Adrenal gland (tissue), 12 donors: ENCODE results near the gene SLC29A1. TPM values are rescaled to one million over a fixed set of nuclear protein-coding genes. Genes with fewer than 3 reads are reported as not detected.

Experiments
- DNase-seq, 7 donors: peaks; one replicate each; pipeline ENCODE4 v3.0.0-alpha.2; 2019 to 2020
- H3K27ac ChIP-seq, 5 donors: fragments of 200-600 bp; sonication (generic) in 4 of 5; 1 replicate in 3 of 5; 2 replicates in 2 of 5; pipeline versions ENCODE4 v1.5.1 to v1.8.0; 2016 to 2020; ENCODE audit warnings: mild to moderate bottlenecking in 1 of 5
- H3K27me3 ChIP-seq: fragments of 200-600 bp; 2 replicates; pipeline ENCODE4 v1.8.0; 2021
- H3K36me3 ChIP-seq, 2 donors: fragments of 200-600 bp; replicated peaks in 1 of 2; 1 replicate in 1 of 2; 2 replicates in 1 of 2; pipeline versions ENCODE4 v1.5.1 to v1.8.0; 2018 to 2022
- H3K4me1 ChIP-seq, 2 donors: fragments of 200-600 bp; replicated peaks in 1 of 2; 1 replicate in 1 of 2; 2 replicates in 1 of 2; pipeline versions ENCODE4 v1.5.1 to v1.8.0; 2018 to 2021
- H3K4me3 ChIP-seq, 4 donors: fragments of 200-600 bp; sonication (generic) in 3 of 4; one replicate each; pipeline ENCODE4 v1.5.1; 2016 to 2018
- H3K9me3 ChIP-seq, 3 donors: fragments of 200-600 bp; sonication (generic) in 1 of 3; replicated peaks in 1 of 3; 1 replicate in 2 of 3; 2 replicates in 1 of 3; pipeline versions ENCODE4 v1.5.1 to v1.8.0; 2016 to 2021
- POLR2A ChIP-seq, 2 donors: fragments of 450-650 bp; IDR thresholded peaks; one replicate each; pipeline ENCODE4 v1.6.1; 2017; ENCODE audit warnings: antibody characterized with exemption in 2 of 2, mild to moderate bottlenecking in 2 of 2, moderate library complexity in 1 of 2
- WGBS, 4 donors: extraction: QIAGEN DNeasy Blood & Tissue Kit in 2 of 4; methylation state at CpG; one replicate each; pipeline versions ENCODE4 v1.1.5 to v1.1.7; 2013 to 2017; 5-methylcytosine and 5-hydroxymethylcytosine counted together
- intact Hi-C, 2 donors: fragments of 100-400 bp; cut with DNase I; formaldehyde crosslinking; loops; one replicate each; pipeline versions ENCODE4 v1.14.1 to v1.15.0; 2022 to 2023
- polyA plus RNA-seq, 3 donors: library from polyadenylated mRNA; stranded (reverse); fragments of 200-250 nt in 2 of 3; fragments of 350-450 nt in 1 of 3; fragmentation: Illumina TruSeq in 1 of 3; extraction: RNeasy Lipid Tissue Mini Kit (QIAGEN cat#74804) in 1 of 3; gene quantifications; one replicate each; pipeline ENCODE4 v1.2.3, GENCODE V29; 2013 to 2014
- total RNA-seq, 9 donors: library from RNA; depleted of rRNA in 4 of 9; stranded (reverse); fragments of >200 nt in 4 of 9; fragments of 120-200 nt in 1 of 9; fragmentation: NEBNext Ultra II Directional in 1 of 9; extraction: Animal tissue kit (Norgen Biotek cat#: 25700) in 1 of 9; gene quantifications; one replicate each; pipeline versions ENCODE4 v1.1.0 to v1.2.4, GENCODE V29; 2013 to 2023
- TF ChIP-seq, protein P1 (sequence below), 6 experiments: fragments of 450-650 bp in 4 of 6; fragments of 200-600 bp in 2 of 6; sonication (generic) in 1 of 6; IDR thresholded peaks; 1 replicate in 5 of 6; 2 replicates in 1 of 6; pipeline versions ENCODE4 v1.5.1 to v1.8.0; 2016 to 2021; ENCODE audit warnings: antibody characterized with exemption in 6 of 6, mild to moderate bottlenecking in 2 of 6, moderate library complexity in 1 of 6
- donor health status: healthy with polysubstance abuse.
- donor health status: Bipolar disorder and iron deficiency.
- donor health status: DM: yes; HTN: yes; CAD: no.
- donor health status: DM: no; HTN: no; CAD: no.
- donor health status: DM: no; HTN: no; CAD: no.
- donor health status: DM: yes; HTN: yes; CAD: no.

The SLC29A1 gene
- total and polyA plus RNA-seq, 12 donors: 48.6 to 356 (median 134) TPM

DNA sequence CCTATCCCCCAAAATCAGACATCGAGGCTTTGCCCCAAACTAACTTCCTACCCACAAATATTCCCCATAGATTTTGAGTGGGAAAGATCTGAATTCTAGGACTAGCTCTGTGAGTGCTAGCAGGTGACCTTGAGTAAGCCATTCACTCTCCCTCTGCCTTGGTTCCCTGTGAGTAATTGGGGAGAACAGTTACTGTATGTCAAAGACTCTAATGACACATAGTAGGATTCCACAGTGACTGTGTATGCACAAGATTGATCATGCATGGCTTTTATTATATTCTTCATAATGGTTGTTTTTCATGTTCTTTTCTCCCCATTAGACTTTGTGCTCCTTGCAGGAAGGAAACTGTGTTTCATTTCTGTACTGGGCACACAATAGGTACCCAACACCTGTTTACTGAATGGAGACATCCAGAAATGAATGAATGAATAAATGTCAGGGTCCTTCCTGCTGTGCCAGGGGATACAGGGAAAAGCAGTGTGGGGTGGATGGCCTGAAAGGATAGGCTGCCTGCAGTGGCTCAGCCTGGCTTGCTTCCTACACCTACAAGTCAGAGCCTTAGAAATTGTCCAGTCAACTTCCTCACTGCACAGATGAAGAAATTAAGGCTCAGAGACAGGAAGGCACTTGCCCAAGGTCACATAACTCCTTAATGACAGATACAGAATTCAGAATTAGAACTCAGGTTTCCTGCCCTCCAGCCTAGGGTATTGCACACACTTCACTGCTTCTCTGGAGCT lies 46.0 kb downstream of the SLC29A1 start:
- H3K27me3 ChIP-seq: peaks cover 22% of the 10 kb centered on the region
- no peaks in the 10 kb centered on the region for H3K36me3 ChIP-seq
- no peak for DNase-seq
- no peak overlapping the region for H3K27ac ChIP-seq
- peaks cover 6 to 7% of the 10 kb centered on the region in 2 donors for H3K4me1 ChIP-seq
- no peak for TF ChIP-seq POLR2A (IDR thresholded peaks at IDR 0.05)
- TF ChIP-seq, protein P1, sequence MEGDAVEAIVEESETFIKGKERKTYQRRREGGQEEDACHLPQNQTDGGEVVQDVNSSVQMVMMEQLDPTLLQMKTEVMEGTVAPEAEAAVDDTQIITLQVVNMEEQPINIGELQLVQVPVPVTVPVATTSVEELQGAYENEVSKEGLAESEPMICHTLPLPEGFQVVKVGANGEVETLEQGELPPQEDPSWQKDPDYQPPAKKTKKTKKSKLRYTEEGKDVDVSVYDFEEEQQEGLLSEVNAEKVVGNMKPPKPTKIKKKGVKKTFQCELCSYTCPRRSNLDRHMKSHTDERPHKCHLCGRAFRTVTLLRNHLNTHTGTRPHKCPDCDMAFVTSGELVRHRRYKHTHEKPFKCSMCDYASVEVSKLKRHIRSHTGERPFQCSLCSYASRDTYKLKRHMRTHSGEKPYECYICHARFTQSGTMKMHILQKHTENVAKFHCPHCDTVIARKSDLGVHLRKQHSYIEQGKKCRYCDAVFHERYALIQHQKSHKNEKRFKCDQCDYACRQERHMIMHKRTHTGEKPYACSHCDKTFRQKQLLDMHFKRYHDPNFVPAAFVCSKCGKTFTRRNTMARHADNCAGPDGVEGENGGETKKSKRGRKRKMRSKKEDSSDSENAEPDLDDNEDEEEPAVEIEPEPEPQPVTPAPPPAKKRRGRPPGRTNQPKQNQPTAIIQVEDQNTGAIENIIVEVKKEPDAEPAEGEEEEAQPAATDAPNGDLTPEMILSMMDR (IDR thresholded peaks at IDR 0.05): no peak
- 55 to 70% (median 61%) methylated on average over 1 of the region's 1 CpG for WGBS, 4 donors
- intact Hi-C loops: loop anchor here in 1 of 2 donors (2.0 kb wide), 1 partner anchor 69 kb away; no protein-coding TSS in a partner anchor
- no peak overlapping the region for H3K4me3 ChIP-seq
- H3K9me3 ChIP-seq: no peaks in the 10 kb centered on the region

DNA sequence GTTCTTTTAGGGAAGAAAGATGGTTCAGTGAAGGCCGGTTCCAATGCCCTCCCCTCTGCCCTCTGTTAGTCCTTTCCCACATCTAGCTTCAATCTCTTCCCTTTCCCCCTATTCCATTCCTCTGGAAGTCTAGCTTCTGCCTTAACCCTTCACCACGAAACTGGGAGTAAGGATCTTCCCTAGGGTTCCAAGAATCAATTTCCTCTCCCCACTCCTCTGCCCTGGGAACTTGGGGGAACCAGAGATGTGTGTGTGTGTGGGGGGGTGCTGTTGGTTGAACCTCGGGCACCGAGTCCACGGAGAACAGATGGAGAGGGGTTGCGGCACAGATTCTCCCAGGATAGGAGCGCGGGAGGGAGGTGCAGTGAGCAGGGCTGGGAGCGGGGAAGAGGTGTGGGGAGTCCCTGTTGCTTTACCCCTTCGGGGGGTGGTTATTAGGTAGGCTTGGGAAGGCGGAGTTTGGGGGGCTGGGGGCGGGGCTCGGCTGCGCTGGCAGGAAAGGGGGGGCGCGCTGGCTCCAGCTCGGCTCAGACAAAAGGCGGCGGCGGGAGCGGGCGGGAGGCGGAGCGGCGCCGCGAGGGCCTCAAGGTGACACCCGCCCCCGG lies 46.6 kb downstream of the SLC29A1 start, which contains the start of gene TMEM151B:
TSS of gene TMEM151B (plus strand) at position 530 of the 605 bp plus-strand sequence. CDS start 293 bp downstream, outside the sequence.
- TF ChIP-seq, protein P1 (IDR thresholded peaks at IDR 0.05): no peak
- no peak for TF ChIP-seq POLR2A (IDR thresholded peaks at IDR 0.05)
- peak in 1 of 7 donors; percentile 58 for DNase-seq
- peaks cover 22% of the 10 kb centered on the region for H3K27me3 ChIP-seq
- WGBS, 4 donors: 15 to 55% (median 24%) methylated on average over 9 to 26 of the region's 29 CpGs
- peak within 1 kb of the TSS in 1 of 4 donors; percentile 55 for H3K4me3 ChIP-seq
- no peak within 1 kb of the TSS for H3K27ac ChIP-seq
- H3K36me3 ChIP-seq: no peaks in the 10 kb centered on the region
- no peaks in the 10 kb centered on the region for H3K9me3 ChIP-seq
- intact Hi-C loops: loop anchor here (2.0 to 5.0 kb wide), 2 partner anchors 67 to 69 kb away; no protein-coding TSS in a partner anchor
- H3K4me1 ChIP-seq: peaks cover 0 to under 1% of the 10 kb centered on the region in 2 donors

DNA sequence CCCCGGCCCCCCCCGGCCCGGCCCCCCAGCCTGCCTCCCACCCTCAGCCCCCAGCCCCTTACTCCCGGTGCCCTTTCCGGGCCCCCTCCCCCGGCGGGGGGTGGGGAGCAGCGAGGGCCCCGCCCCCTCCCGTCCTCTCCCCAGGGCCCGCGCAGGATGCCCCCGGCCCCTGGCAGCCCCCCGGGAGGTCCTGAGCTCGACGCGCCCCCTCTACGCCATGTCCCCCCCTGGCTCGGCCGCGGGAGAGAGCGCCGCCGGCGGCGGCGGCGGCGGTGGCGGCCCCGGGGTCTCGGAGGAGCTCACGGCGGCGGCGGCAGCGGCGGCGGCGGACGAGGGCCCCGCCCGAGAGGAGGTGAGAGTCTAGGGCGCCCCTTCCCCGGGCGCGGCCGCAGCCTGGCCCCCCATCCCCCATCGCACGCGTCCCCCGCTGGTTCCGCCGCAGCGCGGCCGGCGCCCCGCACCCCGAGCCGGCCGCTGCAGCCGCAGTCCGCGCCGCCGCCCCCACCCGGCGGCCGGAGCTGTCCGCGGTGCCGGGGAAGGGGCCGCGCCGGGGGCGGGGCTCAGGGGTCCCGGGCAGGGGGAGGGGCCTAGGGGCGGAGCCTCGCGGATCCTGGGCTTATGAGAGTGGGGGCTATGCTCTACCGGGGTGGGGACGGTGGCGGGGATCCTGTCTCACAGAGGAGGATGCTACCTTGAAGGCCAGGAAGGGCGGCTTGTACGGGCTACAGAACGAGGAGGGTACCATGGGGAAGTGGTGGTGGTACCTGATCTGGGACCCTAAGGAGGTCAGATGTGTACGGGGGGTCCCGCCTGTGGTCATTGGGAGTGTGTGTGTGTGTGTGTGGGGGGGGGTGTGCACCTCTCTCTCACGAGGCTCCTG lies 47.4 kb downstream of the SLC29A1 start:
- Histone ChIP-seq H3K27ac (no peak overlapping the region), H3K9me3 (no peaks in the 10 kb centered on the region), H3K27me3 (peaks cover 29% of the 10 kb centered on the region), H3K4me3 (peak overlapping the region in 1 of 4 donors; percentile 55), H3K36me3 (no peaks in the 10 kb centered on the region), H3K4me1 (peaks cover 0 to 3% of the 10 kb centered on the region in 2 donors)
- TF ChIP-seq POLR2A (IDR thresholded peaks at IDR 0.05): no peak
- TF ChIP-seq, protein P1 (IDR thresholded peaks at IDR 0.05): no peak
- WGBS, 4 donors: 2 to 7% (median 4%) methylated on average over 4 to 83 of the region's 90 CpGs
- intact Hi-C loops: loop anchor here in 1 of 2 donors (5.0 kb wide), 1 partner anchor 67 kb away; no protein-coding TSS in a partner anchor
- no peak for DNase-seq
